Activated gamma-delta T cell treated with anti-CD3 and anti-CD28 coated beads, Interleukin-2, amount 50 U/mL, for 16 hours (primary cell): ENCODE data around the gene MYBPHL.

Source experiments
- DNase-seq: peaks from one replicate; pipeline ENCODE4 v3.0.0-alpha.2; 2020; ENCODE audit warnings: low read depth

Gene MYBPHL

DNA sequence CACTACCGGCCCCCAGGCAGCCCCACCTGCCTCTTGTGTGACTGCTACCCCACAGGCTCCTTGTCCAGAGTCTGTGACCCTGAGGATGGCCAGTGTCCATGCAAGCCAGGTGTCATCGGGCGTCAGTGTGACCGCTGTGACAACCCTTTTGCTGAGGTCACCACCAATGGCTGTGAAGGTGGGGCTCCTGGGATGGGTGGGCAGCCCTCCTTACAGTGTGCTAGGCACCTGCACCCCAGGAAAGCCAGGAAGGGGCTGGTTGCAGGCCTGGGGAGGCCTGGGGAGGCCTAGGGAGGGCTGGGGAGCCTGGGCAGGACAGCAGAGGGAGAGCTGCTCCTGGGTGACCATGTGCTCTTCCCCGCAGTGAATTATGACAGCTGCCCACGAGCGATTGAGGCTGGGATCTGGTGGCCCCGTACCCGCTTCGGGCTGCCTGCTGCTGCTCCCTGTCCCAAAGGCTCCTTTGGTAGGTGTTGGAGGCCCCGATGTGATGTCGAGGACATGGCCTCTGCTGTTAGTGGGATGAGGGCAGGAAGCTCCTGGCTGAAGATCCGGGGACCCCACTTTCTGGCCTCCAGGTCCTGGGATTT, 41.0 kb downstream of the MYBPHL start:
- DNase-seq = no peak

DNA sequence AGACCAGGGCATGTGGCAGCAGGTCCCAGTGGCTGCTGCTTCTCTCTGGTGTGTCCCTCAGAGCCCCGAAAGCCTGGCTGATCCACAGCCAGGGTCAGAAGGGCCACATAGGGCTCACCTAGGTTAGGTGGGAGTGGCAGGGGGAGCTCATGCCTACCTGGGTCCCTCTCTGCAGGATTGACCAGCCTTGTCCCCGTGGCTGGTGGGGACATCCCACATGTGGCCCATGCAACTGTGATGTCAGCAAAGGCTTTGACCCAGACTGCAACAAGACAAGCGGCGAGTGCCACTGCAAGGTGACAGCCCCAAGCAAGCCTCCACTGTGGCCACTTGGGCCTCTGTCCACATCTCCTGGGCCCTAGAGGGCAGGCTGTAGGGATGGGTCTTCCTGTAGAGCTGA, 41.8 kb downstream of the MYBPHL start:
- no peak for DNase-seq

DNA sequence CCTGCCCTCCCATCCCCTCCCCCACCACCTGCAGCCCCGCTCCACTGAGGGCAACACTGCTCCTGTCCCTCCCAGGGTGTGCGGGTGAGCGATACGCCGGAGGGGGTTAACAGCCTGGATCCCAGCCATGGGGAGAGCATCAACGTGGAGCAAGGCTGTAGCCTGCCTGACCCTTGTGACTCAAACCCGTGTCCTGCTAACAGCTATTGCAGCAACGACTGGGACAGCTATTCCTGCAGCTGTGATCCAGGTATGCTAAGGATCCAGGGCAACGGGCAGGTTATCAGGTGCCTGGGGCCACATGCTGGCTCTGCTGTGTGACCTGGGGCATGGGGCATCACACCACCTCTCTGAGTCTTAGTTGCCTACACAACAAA, 42.4 kb downstream of the MYBPHL start:
- no peak for DNase-seq

DNA sequence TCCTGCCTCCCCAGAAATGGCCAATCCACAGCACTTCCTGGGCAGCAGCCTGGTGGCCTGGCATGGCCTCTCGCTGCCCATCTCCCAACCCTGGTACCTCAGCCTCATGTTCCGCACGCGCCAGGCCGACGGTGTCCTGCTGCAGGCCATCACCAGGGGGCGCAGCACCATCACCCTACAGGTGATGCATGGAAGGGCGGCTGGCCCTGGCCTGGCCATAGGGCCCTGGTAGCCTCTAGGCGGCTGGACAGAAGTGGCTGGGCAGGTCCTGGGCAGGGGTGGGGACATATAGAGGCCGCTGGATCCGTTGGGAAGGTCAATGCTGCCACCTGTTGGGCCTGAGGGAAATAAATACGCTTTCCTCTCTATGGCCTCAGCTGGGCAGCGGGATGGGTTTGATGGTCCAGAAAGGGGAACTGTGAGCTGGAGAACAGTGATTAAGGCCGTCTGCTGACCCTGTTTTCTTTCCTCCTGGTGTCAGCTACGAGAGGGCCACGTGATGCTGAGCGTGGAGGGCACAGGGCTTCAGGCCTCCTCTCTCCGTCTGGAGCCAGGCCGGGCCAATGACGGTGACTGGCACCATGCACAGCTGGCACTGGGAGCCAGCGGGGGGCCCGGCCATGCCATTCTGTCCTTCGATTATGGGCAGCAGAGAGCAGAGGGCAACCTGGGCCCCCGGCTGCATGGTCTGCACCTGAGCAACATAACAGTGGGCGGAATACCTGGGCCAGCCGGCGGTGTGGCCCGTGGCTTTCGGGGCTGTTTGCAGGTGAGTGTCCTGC, 43.0 kb downstream of the MYBPHL start:
- peak; percentile 54 for DNase-seq

DNA sequence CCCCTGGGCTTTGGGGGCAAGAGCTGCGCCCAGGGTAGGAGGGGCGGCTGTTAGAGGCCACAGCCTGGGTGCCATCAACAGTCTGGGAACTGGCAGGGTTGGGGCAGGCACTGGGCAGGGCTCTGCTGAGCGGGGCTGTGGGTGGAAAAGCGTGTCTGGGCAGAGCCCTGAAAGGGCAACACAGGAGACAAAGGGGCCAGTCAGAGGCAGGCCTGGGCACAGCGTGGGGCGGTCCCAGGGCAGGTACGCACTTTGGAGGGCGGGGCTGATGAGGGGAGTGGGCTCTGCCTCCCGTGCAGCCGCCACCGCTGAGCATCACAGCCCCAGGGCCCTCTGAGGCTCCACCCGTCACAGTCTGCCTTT, 43.6 kb downstream of the MYBPHL start:
- DNase-seq = no peak

DNA sequence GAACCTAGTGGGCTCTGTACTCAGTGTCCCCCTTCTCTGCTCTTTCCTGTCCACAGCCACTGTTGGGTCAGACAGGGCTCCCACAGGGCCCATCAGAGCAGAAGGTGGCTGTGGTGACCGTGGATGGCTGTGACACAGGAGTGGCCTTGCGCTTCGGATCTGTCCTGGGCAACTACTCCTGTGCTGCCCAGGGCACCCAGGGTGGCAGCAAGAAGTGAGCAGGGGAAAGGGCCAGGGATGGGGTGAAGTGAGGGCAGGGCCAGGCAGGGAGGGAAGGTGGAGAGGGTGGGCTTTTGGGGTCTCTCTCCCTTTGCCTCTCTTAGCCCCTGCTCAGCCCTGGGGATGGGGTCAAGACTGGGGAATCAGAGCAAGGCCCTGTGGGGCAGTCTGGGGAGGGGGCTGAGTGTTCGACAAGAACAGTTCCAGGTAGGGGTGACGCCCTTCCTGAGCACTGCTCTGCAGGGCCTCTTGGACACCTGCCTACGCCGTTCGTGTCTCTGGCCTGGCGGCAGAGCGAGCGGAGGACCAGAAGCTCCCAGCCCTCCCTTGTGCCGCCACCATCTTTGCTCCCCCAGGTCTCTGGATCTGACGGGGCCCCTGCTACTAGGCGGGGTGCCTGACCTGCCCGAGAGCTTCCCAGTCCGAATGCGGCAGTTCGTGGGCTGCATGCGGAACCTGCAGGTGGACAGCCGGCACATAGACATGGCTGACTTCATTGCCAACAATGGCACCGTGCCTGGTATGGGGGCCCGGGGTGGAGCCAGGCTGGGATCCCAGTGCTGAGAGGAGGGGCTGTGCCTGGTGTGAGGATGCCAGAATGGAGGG, 44.4 kb downstream of the MYBPHL start:
- no peak for DNase-seq

DNA sequence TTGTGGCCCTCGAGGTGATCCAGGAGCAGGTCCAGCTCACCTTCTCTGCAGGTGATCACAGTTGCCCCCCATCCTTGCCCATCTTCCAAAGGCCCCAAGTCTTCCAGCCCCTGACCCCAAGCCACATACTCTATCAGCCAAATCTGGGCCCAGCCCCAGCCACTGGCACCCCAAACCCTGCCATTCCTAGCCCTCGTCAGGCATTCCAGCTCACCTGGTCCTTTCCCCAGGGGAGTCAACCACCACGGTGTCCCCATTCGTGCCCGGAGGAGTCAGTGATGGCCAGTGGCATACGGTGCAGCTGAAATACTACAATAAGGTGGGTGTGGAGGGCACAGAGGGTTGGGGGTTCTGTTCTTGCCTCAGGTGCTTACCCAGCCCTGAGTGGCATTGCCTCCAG, 45.2 kb downstream of the MYBPHL start:
- DNase-seq = no peak

DNA sequence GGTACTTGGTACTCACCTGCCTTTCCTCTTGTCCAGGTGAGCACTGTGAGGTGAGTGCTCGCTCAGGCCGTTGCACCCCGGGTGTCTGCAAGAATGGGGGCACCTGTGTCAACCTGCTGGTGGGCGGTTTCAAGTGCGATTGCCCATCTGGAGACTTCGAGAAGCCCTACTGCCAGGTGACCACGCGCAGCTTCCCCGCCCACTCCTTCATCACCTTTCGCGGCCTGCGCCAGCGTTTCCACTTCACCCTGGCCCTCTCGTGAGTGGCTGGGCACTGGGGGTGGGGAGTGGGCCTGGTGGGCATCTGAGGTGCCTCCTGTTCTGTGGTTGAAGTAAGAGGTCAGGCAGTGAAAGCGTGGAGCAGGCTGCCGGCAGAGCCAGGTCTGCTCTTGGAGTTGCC, 45.8 kb downstream of the MYBPHL start:
- DNase-seq = no peak

DNA sequence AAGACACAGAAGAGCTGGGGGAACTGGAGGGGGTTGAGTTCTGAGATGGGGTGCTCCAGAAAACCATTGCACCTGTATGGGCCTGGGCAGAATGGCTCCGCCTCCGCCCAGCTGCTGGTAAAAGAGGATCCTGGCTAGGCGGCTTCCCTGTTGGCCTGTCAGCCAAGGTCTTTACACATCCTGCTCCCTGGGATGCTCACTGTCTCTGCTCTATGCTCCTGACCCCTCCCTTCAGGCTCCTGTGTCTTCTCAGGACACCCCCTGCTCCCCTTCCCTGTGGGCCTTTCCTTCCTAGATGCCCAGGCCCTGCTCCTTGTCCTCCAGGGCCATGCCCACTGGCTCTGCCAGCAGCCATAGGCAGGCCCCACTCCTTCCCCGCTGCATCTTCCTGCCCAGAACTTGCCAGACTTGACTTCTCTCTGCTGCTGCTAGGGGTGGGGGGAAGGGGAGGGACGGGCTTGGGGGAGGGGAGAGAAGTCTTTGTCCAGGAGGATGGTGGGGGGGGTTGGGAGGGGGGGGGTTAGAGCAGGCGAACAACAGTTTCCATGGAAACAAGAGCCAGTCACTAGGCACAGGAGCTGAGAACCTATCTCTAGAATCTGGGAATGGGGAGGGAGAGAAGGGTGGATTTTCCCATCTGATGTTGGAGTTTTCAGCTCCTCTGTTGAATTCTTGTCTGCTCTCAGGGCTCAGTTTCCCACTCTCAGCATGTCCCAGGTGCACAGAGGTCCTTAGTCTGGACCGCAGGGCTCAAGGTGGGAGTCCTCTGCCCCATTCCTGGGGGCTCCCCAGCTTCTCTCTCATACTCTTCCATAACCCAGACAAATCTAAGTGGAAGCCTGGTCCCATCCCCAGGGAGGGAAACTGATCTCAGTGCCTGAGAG, 46.9 kb downstream of the MYBPHL start:
- DNase-seq = no peak

DNA sequence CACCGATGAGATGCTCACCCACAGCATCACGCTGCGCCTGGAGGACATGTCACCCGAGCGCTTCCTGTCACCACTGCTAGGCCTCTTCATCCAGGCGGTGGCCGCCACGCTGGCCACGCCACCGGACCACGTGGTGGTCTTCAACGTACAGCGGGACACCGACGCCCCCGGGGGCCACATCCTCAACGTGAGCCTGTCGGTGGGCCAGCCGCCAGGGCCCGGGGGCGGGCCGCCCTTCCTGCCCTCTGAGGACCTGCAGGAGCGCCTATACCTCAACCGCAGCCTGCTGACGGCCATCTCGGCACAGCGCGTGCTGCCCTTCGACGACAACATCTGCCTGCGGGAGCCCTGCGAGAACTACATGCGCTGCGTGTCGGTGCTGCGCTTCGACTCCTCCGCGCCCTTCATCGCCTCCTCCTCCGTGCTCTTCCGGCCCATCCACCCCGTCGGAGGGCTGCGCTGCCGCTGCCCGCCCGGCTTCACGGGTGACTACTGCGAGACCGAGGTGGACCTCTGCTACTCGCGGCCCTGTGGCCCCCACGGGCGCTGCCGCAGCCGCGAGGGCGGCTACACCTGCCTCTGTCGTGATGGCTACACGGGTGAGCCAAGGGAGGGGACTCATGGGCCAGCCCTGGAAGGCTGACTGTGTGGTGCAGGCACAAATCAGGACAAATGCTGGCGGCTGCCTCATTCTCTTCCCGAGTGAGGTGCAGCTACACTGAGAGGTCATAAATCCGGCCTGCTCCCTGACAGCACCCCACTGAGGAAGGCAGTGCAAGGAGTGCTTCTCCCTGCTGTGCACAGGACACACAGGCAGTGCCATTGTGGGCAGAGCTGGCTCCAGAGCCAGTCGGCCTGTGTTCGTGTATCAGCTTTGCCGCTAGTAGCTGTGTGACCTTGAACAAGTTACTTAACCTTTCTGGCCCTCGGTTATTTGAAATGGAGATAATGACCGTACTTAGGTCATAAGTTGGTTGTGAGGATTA, 48.0 kb downstream of the MYBPHL start:
- DNase-seq = no peak

DNA sequence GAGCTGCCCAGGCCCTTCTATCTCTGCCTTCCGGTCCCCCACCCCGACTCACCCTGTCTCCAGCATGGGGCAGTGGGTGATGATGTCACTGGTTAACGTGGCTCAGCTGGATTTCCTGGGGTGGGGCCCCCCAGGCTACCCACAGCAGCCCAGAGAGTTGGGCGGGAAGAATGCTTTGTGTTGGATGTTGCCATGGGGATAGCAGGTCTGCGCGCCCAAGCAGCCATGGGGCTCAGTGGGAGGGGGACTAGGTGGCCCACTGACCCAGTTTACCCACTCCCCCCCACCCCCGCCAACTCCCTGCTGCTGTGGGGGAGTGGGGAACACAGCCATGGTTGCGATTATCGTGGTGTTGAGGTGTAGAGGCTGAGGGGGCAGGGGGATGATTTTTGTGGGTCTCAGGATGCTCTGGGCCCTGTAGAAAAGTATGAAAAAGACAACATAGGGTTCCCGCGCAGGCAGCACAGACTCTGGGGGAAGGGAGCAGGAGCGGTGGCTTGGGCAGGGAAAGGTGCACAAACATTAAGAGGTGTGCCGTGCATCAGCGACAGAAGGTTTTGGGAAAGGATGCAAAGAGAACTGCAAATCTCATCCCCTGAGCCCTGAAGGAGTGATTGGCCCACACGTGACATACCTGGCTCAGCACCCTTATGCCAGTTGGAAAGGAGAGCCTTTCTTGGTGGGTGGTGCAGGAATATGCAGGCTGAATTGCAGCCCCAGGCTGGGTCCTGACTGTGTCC, 49.0 kb downstream of the MYBPHL start:
- no peak for DNase-seq

DNA sequence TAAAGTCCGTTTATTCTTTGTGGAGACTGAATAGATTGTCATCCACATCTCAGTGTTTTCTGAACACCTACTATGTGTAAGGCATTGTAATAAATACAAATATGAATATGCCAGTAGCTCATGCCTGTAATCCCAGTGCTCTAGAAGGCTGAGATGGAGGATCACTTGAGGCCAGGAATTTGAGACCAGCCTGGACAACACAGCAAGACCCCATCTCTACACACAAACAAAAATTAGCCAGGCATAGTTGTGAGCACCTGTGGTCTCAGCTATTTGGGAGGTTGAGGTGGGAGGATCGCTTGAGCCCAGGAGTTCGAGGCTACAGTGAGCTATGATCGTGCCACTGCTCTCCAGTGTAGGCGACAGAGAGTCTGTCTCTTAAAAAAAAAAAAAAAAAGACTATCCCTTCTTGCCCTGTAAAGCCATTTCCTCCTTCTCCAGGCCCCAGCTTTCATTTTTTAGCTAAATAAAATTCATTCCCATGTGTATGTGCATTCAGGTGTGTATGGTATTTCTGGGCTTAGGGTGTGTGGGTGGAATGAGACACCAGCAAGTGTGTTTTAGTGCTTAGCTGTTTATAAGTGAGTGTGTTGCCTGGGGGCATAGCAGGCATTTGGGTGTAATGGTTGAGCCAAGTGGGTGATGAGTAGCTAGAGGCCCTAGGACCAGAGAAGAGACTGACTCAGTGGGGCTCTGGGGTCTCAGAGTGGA, 49.7 kb downstream of the MYBPHL start:
- no peak for DNase-seq

DNA sequence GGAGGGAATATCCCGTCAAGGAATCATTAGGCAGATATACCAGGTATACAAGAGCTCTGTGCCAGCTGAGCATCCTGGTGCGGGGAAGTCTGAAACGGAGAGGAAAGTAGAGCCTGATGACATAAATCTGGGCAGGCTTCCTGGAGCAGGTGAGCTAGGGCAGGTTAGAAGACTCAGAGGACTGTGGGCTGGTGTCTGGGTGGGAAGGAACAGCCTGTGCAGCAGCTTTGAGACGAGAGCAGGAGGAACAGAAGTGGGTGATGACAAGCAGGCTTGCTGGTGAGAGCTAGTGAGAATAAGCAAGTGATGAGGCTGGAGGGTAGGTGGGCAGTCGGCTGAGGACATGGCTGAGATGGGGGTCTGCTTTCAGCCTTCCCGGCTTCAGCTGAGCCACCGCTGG, 50.7 kb downstream of the MYBPHL start:
- no peak for DNase-seq

DNA sequence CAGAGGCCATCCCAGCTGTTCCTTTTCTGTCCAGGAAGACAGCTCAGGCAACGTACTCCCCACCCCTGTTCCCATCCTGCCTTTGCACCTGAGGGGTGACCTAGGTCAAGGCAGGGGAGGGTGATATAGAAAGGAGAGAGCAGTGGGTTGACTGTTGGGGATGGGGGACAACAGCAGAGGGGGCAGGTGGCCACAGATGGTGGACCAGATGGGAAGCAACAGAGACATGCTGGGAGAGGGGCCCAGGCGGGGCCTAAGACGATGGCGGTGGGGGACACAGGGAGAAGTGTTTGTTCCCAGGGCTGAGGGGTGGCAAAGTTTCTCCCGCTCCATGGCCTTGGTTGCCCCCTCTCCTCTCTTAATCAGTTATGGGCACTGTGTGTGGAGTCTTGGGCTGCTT, 51.1 kb downstream of the MYBPHL start:
- DNase-seq = no peak

DNA sequence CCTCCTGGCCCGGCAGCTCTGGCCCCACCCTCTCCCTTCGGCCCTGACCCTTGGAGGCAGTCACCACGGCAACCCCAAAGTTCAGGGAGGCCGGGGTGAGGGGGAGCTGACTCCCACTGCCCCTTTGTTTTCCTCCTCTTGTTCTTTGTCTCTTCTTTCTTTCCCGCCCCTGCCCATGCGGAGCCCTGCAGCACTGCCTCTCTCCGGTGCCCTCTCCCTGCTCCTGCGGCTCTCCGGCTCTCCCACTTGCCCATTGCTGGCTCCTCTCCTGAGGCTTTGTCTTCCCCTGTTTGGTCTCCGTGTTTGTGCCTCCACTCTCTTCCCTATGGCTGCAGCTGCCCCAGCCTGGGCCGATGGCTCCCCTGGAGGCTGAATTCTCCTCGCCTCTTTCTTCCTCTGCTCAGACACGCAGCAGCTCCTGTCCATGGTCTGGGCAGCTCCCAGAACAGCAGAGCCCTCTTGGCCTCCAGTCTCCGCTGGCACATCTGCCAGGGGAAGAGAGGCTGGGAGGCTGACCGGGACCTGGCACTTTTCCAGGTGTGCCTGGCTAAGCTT, 51.6 kb downstream of the MYBPHL start:
- no peak for DNase-seq

DNA sequence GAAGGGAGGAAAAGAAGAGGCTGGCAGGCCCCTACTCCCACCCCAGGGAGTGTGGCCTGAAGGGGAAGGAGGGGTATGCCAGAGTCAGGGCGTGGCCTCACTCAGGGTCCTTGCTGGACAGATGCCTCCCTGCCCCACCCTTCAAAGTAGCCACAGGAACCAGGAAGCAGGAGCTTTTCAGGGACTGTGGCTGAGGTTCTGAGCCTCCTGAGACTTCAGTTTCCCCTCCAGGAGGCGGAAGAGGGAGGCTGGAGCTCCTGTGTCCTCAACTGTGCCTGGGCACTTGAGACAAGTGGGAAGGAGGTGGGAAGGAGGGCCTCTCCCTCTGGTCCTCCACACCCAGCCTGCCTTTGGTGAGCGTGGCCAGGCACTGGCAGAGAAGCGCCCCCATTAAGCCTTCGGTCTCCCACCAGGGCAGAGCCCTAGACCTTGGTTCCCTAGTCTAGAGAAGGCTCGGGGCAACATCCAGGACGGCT, 52.2 kb downstream of the MYBPHL start:
- no peak for DNase-seq

DNA sequence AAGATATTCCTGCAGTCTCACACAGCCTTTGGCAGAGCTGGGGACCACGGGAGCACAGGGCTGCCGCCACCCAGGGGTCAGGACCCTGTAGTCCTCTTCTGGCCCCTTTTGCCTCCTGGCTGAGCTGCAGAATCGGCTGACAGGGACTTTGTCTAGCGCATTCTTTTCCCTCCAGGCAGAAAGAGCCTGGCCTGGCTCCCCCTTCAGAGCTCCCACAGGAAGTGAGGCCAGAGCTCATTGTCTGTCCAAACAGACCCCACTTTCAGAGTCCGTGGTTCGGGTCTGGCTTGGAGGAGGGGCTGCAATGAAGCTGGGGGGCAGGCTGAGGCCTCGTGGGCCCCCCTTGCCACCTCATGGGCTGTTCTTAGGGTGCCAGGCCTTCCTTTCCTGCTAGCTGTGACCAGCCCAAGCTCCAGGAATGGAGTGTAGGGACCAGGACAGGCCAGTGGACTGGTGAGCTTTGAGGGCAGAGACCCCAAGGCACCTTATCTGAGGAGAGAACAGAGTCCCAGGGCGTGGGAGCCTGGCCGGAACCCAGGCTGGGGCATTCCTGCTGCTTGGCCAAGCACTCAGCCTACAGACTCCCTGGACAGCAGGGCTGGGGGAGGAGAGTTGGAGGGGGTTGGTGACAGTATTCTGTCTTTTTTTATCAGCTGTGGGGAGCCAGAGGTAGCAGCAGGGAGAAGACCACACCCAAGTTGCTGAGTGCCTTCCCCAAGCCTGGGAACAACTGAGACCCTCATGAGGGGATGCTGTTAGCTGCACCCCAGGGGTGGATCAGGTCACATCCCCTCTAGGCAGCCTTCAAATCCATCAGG, 52.8 kb downstream of the MYBPHL start:
- DNase-seq = no peak
